GM18508 (cell line): Measurements from ENCODE around the gene SPSB1.
"Not testable (repeated sequence)": the region's sequence is repeated elsewhere in the genome, so short reads cannot be mapped to it uniquely, and the experiment has no call there.

Experiments used
- ATAC-seq: cut with Tn5 transposase; IDR thresholded peaks from one replicate; pipeline ENCODE4 v1.9.1; 2021; ENCODE audit warnings: moderate number of reproducible peaks; ENCODE audit not compliant: insufficient read depth, unreplicated experiment

Gene SPSB1

GRCh38 chr1:9298282-9298681 lies 5.6 kb downstream of the SPSB1 start:
- no peak for ATAC-seq

GRCh38 chr1:9299571-9300541 lies 7.2 kb downstream of the SPSB1 start:
- ATAC-seq = not testable (repeated sequence)

- ATAC-seq = no peak
Measured at GRCh38 chr1:9300573-9300972, 7.9 kb downstream of the SPSB1 start.

GRCh38 chr1:9302745-9303524 lies 10.2 kb downstream of the SPSB1 start:
- no peak for ATAC-seq

GRCh38 chr1:9303916-9304315 lies 11.2 kb downstream of the SPSB1 start:
- ATAC-seq = no peak

- no peak for ATAC-seq
Measured at GRCh38 chr1:9305216-9305615, 12.5 kb downstream of the SPSB1 start.

- no peak for ATAC-seq
Measured at GRCh38 chr1:9306006-9306405, 13.3 kb downstream of the SPSB1 start.

- no peak for ATAC-seq
Measured at GRCh38 chr1:9307303-9307702, 14.6 kb downstream of the SPSB1 start.

GRCh38 chr1:9308236-9308785 lies 15.6 kb downstream of the SPSB1 start:
- ATAC-seq = no peak

- no peak for ATAC-seq
Measured at GRCh38 chr1:9309080-9309479, 16.4 kb downstream of the SPSB1 start.

GRCh38 chr1:9309991-9310390 lies 17.3 kb downstream of the SPSB1 start:
- ATAC-seq = no peak

GRCh38 chr1:9311029-9311428 lies 18.3 kb downstream of the SPSB1 start:
- no peak for ATAC-seq

GRCh38 chr1:9311479-9311878 lies 18.8 kb downstream of the SPSB1 start:
- ATAC-seq = no peak

GRCh38 chr1:9312168-9312720 lies 19.6 kb downstream of the SPSB1 start:
- no peak for ATAC-seq

GRCh38 chr1:9313576-9313975 lies 20.9 kb downstream of the SPSB1 start:
- ATAC-seq = no peak

GRCh38 chr1:9314111-9314510 lies 21.4 kb downstream of the SPSB1 start:
- no peak for ATAC-seq

GRCh38 chr1:9314711-9315379 lies 22.2 kb downstream of the SPSB1 start:
- no peak for ATAC-seq

- no peak for ATAC-seq
Measured at GRCh38 chr1:9315411-9316079, 22.9 kb downstream of the SPSB1 start.

- no peak for ATAC-seq
Measured at GRCh38 chr1:9316080-9316444, 23.4 kb downstream of the SPSB1 start.

GRCh38 chr1:9316512-9316911 lies 23.8 kb downstream of the SPSB1 start:
- ATAC-seq = no peak
